Measurements from ENCODE around the gene CLIP4. TPM values are rescaled to one million over a fixed set of nuclear protein-coding genes. Genes with fewer than 3 reads are reported as not detected.

CLIP4 gene
- total RNA-seq, 1 experiment from 2014 or later = 25.1 TPM

DNA sequence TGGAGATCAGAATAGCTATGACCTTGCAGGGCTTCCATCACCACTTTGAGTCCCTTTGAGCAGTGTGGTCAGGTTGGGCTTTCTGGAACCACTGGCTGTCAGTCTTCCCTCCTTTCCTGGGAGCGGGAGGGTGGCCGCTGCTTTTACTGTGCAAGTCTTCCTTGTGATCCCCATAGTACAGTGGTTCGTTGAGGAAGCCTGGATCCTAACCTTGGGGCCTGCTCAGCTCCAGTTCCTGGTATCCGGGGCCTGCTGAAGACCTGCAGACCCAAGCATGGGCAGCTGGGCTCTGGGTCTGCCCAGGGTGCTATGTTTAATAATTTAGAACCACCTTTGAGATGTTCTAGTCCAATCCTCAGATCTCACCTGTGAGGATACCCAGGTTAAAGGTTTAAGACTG, 104.2 kb downstream of the CLIP4 start:
- POLR2A ChIA-PET (ENCODE audit: unreplicated experiment) = no interaction called here
- no peak overlapping the region for H2AFZ ChIP-seq (ENCODE audit: low read length)
- TF ChIP-seq, protein P1, sequence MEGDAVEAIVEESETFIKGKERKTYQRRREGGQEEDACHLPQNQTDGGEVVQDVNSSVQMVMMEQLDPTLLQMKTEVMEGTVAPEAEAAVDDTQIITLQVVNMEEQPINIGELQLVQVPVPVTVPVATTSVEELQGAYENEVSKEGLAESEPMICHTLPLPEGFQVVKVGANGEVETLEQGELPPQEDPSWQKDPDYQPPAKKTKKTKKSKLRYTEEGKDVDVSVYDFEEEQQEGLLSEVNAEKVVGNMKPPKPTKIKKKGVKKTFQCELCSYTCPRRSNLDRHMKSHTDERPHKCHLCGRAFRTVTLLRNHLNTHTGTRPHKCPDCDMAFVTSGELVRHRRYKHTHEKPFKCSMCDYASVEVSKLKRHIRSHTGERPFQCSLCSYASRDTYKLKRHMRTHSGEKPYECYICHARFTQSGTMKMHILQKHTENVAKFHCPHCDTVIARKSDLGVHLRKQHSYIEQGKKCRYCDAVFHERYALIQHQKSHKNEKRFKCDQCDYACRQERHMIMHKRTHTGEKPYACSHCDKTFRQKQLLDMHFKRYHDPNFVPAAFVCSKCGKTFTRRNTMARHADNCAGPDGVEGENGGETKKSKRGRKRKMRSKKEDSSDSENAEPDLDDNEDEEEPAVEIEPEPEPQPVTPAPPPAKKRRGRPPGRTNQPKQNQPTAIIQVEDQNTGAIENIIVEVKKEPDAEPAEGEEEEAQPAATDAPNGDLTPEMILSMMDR (conservative IDR thresholded peaks at IDR 0.05; ENCODE audit: low read depth, low read length) = no peak
- TF ChIP-seq EZH2 (IDR thresholded peaks at IDR 0.05; ENCODE audit: low read length, unreplicated experiment) (no peak), EZH2phosphoT487 (IDR thresholded peaks at IDR 0.05; ENCODE audit: borderline replicate concordance, low read length) (no peak)
- no peaks in the 10 kb centered on the region for H3K9me2 ChIP-seq (replicated peaks; ENCODE audit: low read length)
- H3K4me1 ChIP-seq (ENCODE audit: insufficient read depth, low read length) = peaks cover under 1% of the 10 kb centered on the region
- no peaks in the 10 kb centered on the region for H3K79me2 ChIP-seq (ENCODE audit: low read length)
- no peaks in the 10 kb centered on the region for H3K9me3 ChIP-seq (ENCODE audit: low read length)
- no peaks in the 10 kb centered on the region for H4K20me1 ChIP-seq (ENCODE audit: low read length)
- H3K27ac ChIP-seq (ENCODE audit: low read length) = no peak overlapping the region
- H3K27me3 ChIP-seq (ENCODE audit: low read length) = no peaks in the 10 kb centered on the region
- no peaks in the 10 kb centered on the region for H3K36me3 ChIP-seq (ENCODE audit: low read depth, low read length)
- ATAC-seq = no peak
- no peak overlapping the region for H3K4me2 ChIP-seq (ENCODE audit: low read length)
- intact Hi-C loops (cut with micrococcal nuclease) = no loop called here
- H3F3A ChIP-seq (ENCODE audit: low read length, unreplicated experiment) = no peaks in the 10 kb centered on the region
- no peak overlapping the region for H3K4me3 ChIP-seq (ENCODE audit: low read length)
- no peak overlapping the region for H3K9ac ChIP-seq (ENCODE audit: low read length)
- DNase-seq = no peak
- CTCF ChIA-PET = no interaction called here
- no TSS peak for BruUV-seq (replicated peaks)

DNA sequence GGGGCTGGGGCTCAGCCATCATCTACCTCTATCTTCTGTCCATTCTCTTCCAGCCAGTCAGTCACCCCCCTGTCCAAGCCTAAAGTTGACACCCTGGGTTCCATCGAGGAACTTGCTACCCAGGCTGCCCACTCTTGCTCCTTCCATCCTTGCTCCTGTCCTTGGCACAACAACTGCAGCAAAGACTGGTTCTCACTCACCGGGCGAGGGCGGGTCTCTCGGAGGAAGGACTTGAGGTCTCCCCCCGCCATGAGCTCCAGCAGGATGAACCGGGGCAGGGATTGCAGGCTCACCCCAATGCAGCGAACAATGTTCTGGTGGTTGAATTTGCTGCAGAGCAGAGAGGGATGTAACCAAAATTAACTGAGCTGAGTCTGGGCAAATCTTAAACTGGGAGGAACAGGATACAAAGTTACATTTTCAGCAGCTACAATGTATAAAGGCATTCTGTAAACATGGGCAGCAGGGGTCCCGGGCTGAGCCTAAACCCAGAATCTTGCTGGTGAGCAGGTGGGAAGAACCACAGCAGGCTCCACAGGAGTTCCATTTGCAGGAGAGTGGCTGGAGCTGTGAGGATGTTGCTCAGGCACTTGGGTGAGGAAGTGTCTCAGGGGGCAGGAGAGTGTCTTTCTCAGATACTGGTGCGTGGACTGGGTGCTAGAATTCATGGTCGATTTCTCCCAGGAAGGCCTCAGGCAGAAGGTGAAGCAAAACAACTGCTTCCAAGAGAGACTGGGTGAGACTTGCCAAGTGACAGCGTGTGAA, 105.5 kb downstream of the CLIP4 start:
- Histone ChIP-seq H3K9me2 (replicated peaks; ENCODE audit: low read length) (no peaks in the 10 kb centered on the region), H3K4me3 (ENCODE audit: low read length) (no peak overlapping the region), H3K27ac (ENCODE audit: low read length) (no peak overlapping the region), H3K36me3 (ENCODE audit: low read depth, low read length) (no peaks in the 10 kb centered on the region), H2AFZ (ENCODE audit: low read length) (no peak overlapping the region), H3K79me2 (ENCODE audit: low read length) (no peaks in the 10 kb centered on the region), H3K27me3 (ENCODE audit: low read length) (no peaks in the 10 kb centered on the region), H3K9ac (ENCODE audit: low read length) (no peak overlapping the region), H3F3A (ENCODE audit: low read length, unreplicated experiment) (no peaks in the 10 kb centered on the region), H3K9me3 (ENCODE audit: low read length) (no peaks in the 10 kb centered on the region), H3K4me2 (ENCODE audit: low read length) (no peak overlapping the region), H4K20me1 (ENCODE audit: low read length) (no peaks in the 10 kb centered on the region), H3K4me1 (ENCODE audit: insufficient read depth, low read length) (no peaks in the 10 kb centered on the region)
- intact Hi-C loops (cut with micrococcal nuclease) = no loop called here
- BruUV-seq (replicated peaks) = no TSS peak
- no peak for ATAC-seq
- DNase-seq = no peak
- TF ChIP-seq EZH2phosphoT487 (IDR thresholded peaks at IDR 0.05; ENCODE audit: borderline replicate concordance, low read length) = no peak
- TF ChIP-seq, protein P1 (conservative IDR thresholded peaks at IDR 0.05; ENCODE audit: low read depth, low read length) = no peak
- TF ChIP-seq EZH2 (IDR thresholded peaks at IDR 0.05; ENCODE audit: low read length, unreplicated experiment) = no peak
- POLR2A ChIA-PET (ENCODE audit: unreplicated experiment) = no interaction called here
- CTCF ChIA-PET = no interaction called here

DNA sequence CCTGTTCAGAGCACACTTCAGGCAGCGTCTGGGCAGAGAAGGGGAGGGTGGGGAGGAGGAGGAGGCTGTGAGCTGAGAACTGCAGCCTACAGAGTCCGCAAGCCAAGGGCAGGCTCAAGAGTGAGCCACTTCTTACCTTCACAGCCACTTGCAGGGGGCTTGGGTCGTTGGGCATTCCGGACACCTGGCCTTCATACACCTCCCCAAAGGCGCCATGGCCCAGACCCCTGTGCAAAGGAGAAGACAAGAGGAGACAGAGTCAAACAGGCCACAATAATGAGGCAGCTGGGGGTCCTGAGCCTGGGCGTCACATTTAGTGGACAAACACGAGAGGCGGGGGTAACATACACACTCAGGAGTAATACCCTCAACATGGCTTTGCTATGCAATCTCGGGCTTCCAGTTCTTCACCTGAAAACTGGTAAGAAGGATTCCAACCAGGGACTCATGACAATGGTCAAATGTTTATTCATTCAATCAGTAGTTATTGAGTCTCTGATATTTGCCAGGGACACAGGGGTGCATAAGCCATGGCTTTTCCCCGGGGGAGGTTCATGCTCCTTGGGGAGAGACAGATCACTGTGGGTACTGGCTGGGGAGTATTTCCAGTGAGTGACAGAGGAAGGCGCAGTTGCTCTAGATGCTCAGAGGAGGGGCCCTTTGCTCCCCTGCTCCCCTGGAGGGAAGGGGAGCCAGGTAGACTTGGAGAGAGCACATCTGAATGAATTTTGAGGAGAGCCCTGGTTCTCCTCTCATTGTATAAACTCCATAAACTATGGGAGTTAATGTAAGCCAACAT, 107.4 kb downstream of the CLIP4 start:
- no TSS peak for BruUV-seq (replicated peaks)
- Histone ChIP-seq H3K4me1 (ENCODE audit: insufficient read depth, low read length) (no peaks in the 10 kb centered on the region), H3K27ac (ENCODE audit: low read length) (no peak overlapping the region), H3K79me2 (ENCODE audit: low read length) (no peaks in the 10 kb centered on the region), H2AFZ (ENCODE audit: low read length) (no peak overlapping the region), H3K4me2 (ENCODE audit: low read length) (no peak overlapping the region), H3K27me3 (ENCODE audit: low read length) (no peaks in the 10 kb centered on the region), H3K9me3 (ENCODE audit: low read length) (no peaks in the 10 kb centered on the region), H3K4me3 (ENCODE audit: low read length) (no peak overlapping the region), H3K9me2 (replicated peaks; ENCODE audit: low read length) (no peaks in the 10 kb centered on the region), H3F3A (ENCODE audit: low read length, unreplicated experiment) (no peaks in the 10 kb centered on the region), H3K36me3 (ENCODE audit: low read depth, low read length) (no peaks in the 10 kb centered on the region), H4K20me1 (ENCODE audit: low read length) (no peaks in the 10 kb centered on the region), H3K9ac (ENCODE audit: low read length) (no peak overlapping the region)
- intact Hi-C loops (cut with micrococcal nuclease) = no loop called here
- DNase-seq = no peak
- no peak for ATAC-seq
- no peak for TF ChIP-seq EZH2 (IDR thresholded peaks at IDR 0.05; ENCODE audit: low read length, unreplicated experiment)
- no peak for TF ChIP-seq EZH2phosphoT487 (IDR thresholded peaks at IDR 0.05; ENCODE audit: borderline replicate concordance, low read length)
- TF ChIP-seq, protein P1 (conservative IDR thresholded peaks at IDR 0.05; ENCODE audit: low read depth, low read length) = no peak
- ChIA-PET POLR2A (ENCODE audit: unreplicated experiment) (no interaction called here), CTCF (no interaction called here)
